HG03039 (cell line): ENCODE measurements around the gene TES.

ENCODE experiments used
- ATAC-seq: cut with Tn5 transposase; IDR thresholded peaks from one replicate; pipeline ENCODE4 v1.9.1; 2021; ENCODE audit warnings: mild to moderate bottlenecking, moderate library complexity; ENCODE audit not compliant: unreplicated experiment

The TES gene

GRCh38 chr7:116193329-116194087 lies 16.8 kb upstream of the TES start:
- no peak for ATAC-seq

- no peak for ATAC-seq
Observed at GRCh38 chr7:116194115-116194514, 16.2 kb upstream of the TES start.

- no peak for ATAC-seq
Observed at GRCh38 chr7:116195451-116195850, 14.9 kb upstream of the TES start.

GRCh38 chr7:116196947-116197346 lies 13.4 kb upstream of the TES start:
- ATAC-seq, result no peak

- ATAC-seq, result no peak
Observed at GRCh38 chr7:116197360-116197759, 13.0 kb upstream of the TES start.

- ATAC-seq, result no peak
Observed at GRCh38 chr7:116198748-116199410, 11.5 kb upstream of the TES start.

GRCh38 chr7:116200963-116201362 lies 9.4 kb upstream of the TES start:
- no peak for ATAC-seq

- ATAC-seq, result no peak
Observed at GRCh38 chr7:116206141-116206540, 4.2 kb upstream of the TES start.

- ATAC-seq, result no peak
Observed at GRCh38 chr7:116208919-116209318, 1.4 kb upstream of the TES start.

- no peak for ATAC-seq
Observed at GRCh38 chr7:116209561-116210070, 723 bp upstream of the TES start.

- peak; percentile 68 for ATAC-seq
Observed at GRCh38 chr7:116211006-116211912, 920 bp downstream of the TES start.

GRCh38 chr7:116211913-116212596 lies 1.7 kb downstream of the TES start:
- ATAC-seq, result no peak

- no peak for ATAC-seq
Observed at GRCh38 chr7:116212869-116213268, 2.5 kb downstream of the TES start.

GRCh38 chr7:116213361-116214130 lies 3.2 kb downstream of the TES start:
- no peak for ATAC-seq

- no peak for ATAC-seq
Observed at GRCh38 chr7:116214921-116215320, 4.6 kb downstream of the TES start.

GRCh38 chr7:116215551-116215950 lies 5.2 kb downstream of the TES start:
- no peak for ATAC-seq

GRCh38 chr7:116216956-116217571 lies 6.7 kb downstream of the TES start:
- ATAC-seq, result no peak

- ATAC-seq, result no peak
Observed at GRCh38 chr7:116218051-116218645, 7.8 kb downstream of the TES start.

GRCh38 chr7:116218747-116219146 lies 8.4 kb downstream of the TES start:
- no peak for ATAC-seq
